K562 (cell line): ENCODE measurements around the gene ECM1. TPM values are rescaled to one million over a fixed set of nuclear protein-coding genes. Genes with fewer than 3 reads are reported as not detected.

ENCODE experiments used
- ASH1L ChIP-seq: fragments of 450-650 bp; IDR thresholded peaks from 2 replicates; pipeline ENCODE4 v1.6.1; 2018; ENCODE audit warnings: borderline replicate concordance, mild to moderate bottlenecking, low read depth; ENCODE audit not compliant: partially characterized antibody
- CHD4 ChIP-seq: fragments of 200-600 bp; sonication (generic); IDR thresholded peaks from 3 replicates; pipeline ENCODE4 v1.6.1; 2012; ENCODE audit warnings: low read depth, mild to moderate bottlenecking, mixed read lengths, low read length, inconsistent platforms; ENCODE audit not compliant: insufficient read depth, insufficient replicate concordance, poor library complexity, severe bottlenecking
- ELF2 ChIP-seq: fragments of 250-450 bp; sonication (Bioruptor Pico); IDR thresholded peaks from 2 replicates; pipeline ENCODE4 v1.5.0; 2021; ENCODE audit warnings: mild to moderate bottlenecking
- EZH2 ChIP-seq: IDR thresholded peaks from 2 replicates; pipeline ENCODE4 v1.6.1; 2012; ENCODE audit warnings: low read depth, mild to moderate bottlenecking, inconsistent platforms, low read length, borderline replicate concordance
- LARP7 ChIP-seq: fragments of 450-650 bp; IDR thresholded peaks from 2 replicates; pipeline ENCODE4 v1.6.1; 2016
- MECOM ChIP-seq: fragments of 250-450 bp; sonication (Bioruptor Pico); IDR thresholded peaks from 2 replicates; pipeline ENCODE4 v1.8.0; 2022; ENCODE audit warnings: inconsistent platforms
- MEF2D ChIP-seq: conservative IDR thresholded peaks from 2 replicates; pipeline ENCODE4 v1.6.1; 2016; ENCODE audit warnings: low read depth, missing genetic modification characterization, missing compliant biosample characterization
- NCOA1 ChIP-seq: fragments of 450-650 bp; IDR thresholded peaks from 2 replicates; pipeline ENCODE4 v1.6.1; 2016; ENCODE audit warnings: low read depth
- NUFIP1 ChIP-seq: fragments of 450-650 bp; IDR thresholded peaks from 2 replicates; pipeline ENCODE4 v1.6.1; 2018; ENCODE audit not compliant: partially characterized antibody
- PREB ChIP-seq: sonication (generic); formaldehyde crosslinking; IDR thresholded peaks from 2 replicates; pipeline ENCODE4 v1.8.1; 2023; ENCODE audit warnings: mild to moderate bottlenecking, missing genetic modification reagents
- RBM15 ChIP-seq: fragments of 200-400 bp; formaldehyde crosslinking; IDR thresholded peaks from 2 replicates; pipeline ENCODE4 v1.6.1; 2018; ENCODE audit warnings: mild to moderate bottlenecking, low read length, moderate library complexity; ENCODE audit not compliant: insufficient read depth
- SIN3B ChIP-seq: fragments of 450-650 bp; IDR thresholded peaks from 2 replicates; pipeline ENCODE4 v1.6.1; 2017; ENCODE audit warnings: low read depth, mild to moderate bottlenecking, moderate library complexity
- SIRT6 ChIP-seq: IDR thresholded peaks from one replicate; pipeline ENCODE4 v1.6.1; 2012; ENCODE audit warnings: low read depth, mild to moderate bottlenecking, control low read depth, inconsistent platforms, low read length, moderate library complexity
- SNRNP70 ChIP-seq: fragments of 200-400 bp; formaldehyde crosslinking; optimal IDR thresholded peaks from 2 replicates; pipeline ENCODE3; 2017; ENCODE audit warnings: low read depth, low read length
- SPI1 ChIP-seq: IDR thresholded peaks from 2 replicates; pipeline ENCODE4 v1.6.1; 2011; ENCODE audit warnings: low read depth, low read length, control low read depth, borderline replicate concordance
- USF1 ChIP-seq: sonication (generic); formaldehyde crosslinking; IDR thresholded peaks from 2 replicates; pipeline ENCODE4 v1.9.0; 2022; ENCODE audit warnings: mild to moderate bottlenecking, missing genetic modification reagents
- ZBTB17 ChIP-seq: fragments of 450-650 bp; formaldehyde crosslinking; IDR thresholded peaks from 2 replicates; pipeline ENCODE4 v1.4.0; 2020; ENCODE audit warnings: mild to moderate bottlenecking
- ZFX ChIP-seq: sonication (generic); formaldehyde crosslinking; IDR thresholded peaks from 2 replicates; pipeline ENCODE4 v1.8.0; 2022; ENCODE audit warnings: mild to moderate bottlenecking, missing genetic modification reagents, moderate library complexity
- ZNF217 ChIP-seq: sonication (generic); formaldehyde crosslinking; IDR thresholded peaks from 2 replicates; pipeline ENCODE4 v1.8.0; 2022; ENCODE audit warnings: mild to moderate bottlenecking, missing genetic modification reagents
- ZNF277 ChIP-seq: fragments of 250-450 bp; sonication (Bioruptor Pico); IDR thresholded peaks from 2 replicates; pipeline ENCODE4 v1.8.0; 2022; ENCODE audit warnings: inconsistent platforms, mild to moderate bottlenecking, moderate library complexity, borderline replicate concordance
- ZNF589 ChIP-seq: fragments of 200-800 bp; sonication (Bioruptor generic); IDR thresholded peaks from 2 replicates; pipeline ENCODE4 v1.6.1; 2016; ENCODE audit warnings: low read depth, missing genetic modification characterization, missing compliant biosample characterization
- polyA plus RNA-seq, 8 experiments: library from polyadenylated mRNA; depleted of rRNA in 4 of 8; stranded (reverse) in 5 of 8; unstranded in 3 of 8; fragments of >200 nt; fragmentation: Nextera tagmentation in 2 of 8; fragmentation: Illumina TruSeq in 1 of 8; extraction: Ambion mirVana in 2 of 8; extraction: Trizol in 1 of 8; gene quantifications; 2 replicates each; pipeline versions ENCODE4 v1.2.1 to v1.2.3, GENCODE V29; 2011 to 2014; ENCODE audit warnings: inconsistent platforms in 1 of 8, missing spikeins in 1 of 8
- total RNA-seq, 7 experiments: library from RNA; depleted of rRNA in 6 of 7; stranded (reverse); fragments of >200 nt in 6 of 7; fragmentation: Illumina TruSeq in 2 of 7; extraction: Trizol in 2 of 7; gene quantifications; 2 replicates each; pipeline versions ENCODE4 v1.2.1 to v1.2.3, GENCODE V29; 2011 to 2021; ENCODE audit warnings: low replicate concordance in 1 of 7
- TF ChIP-seq, protein P1 (sequence below): fragments of 450-650 bp; formaldehyde crosslinking; IDR thresholded peaks from 2 replicates; pipeline ENCODE4 v1.4.0; 2020; ENCODE audit warnings: mild to moderate bottlenecking, moderate library complexity
- TF ChIP-seq, protein P2 (sequence below): sonication (generic); formaldehyde crosslinking; IDR thresholded peaks from 2 replicates; pipeline ENCODE4 v1.8.1; 2022; ENCODE audit warnings: missing genetic modification reagents

ECM1 gene
- total and polyA plus RNA-seq, 9 of the 15 experiments (the other 6 are each of a cell fraction or from before 2014, with no cell fraction given): 6.6 to 52.2 (median 12.8) TPM

- no peak for TF ChIP-seq ELF2 (CRISPR knock-in tag)
- TF ChIP-seq, protein P1, sequence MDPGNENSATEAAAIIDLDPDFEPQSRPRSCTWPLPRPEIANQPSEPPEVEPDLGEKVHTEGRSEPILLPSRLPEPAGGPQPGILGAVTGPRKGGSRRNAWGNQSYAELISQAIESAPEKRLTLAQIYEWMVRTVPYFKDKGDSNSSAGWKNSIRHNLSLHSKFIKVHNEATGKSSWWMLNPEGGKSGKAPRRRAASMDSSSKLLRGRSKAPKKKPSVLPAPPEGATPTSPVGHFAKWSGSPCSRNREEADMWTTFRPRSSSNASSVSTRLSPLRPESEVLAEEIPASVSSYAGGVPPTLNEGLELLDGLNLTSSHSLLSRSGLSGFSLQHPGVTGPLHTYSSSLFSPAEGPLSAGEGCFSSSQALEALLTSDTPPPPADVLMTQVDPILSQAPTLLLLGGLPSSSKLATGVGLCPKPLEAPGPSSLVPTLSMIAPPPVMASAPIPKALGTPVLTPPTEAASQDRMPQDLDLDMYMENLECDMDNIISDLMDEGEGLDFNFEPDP (CRISPR knock-in tag): no peak
- no peak for TF ChIP-seq NCOA1
- no peak for TF ChIP-seq ZBTB17
- TF ChIP-seq ASH1L: no peak
- no peak for TF ChIP-seq ZNF217 (CRISPR knock-in tag)
- no peak for TF ChIP-seq CHD4
- TF ChIP-seq SIN3B: no peak
- TF ChIP-seq, protein P2, sequence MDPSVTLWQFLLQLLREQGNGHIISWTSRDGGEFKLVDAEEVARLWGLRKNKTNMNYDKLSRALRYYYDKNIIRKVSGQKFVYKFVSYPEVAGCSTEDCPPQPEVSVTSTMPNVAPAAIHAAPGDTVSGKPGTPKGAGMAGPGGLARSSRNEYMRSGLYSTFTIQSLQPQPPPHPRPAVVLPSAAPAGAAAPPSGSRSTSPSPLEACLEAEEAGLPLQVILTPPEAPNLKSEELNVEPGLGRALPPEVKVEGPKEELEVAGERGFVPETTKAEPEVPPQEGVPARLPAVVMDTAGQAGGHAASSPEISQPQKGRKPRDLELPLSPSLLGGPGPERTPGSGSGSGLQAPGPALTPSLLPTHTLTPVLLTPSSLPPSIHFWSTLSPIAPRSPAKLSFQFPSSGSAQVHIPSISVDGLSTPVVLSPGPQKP (CRISPR knock-in tag): no peak
- 0 out of 2 replicates have a peak, but pooled peaks have one; percentile 5 for TF ChIP-seq SPI1
- no peak for TF ChIP-seq PREB
- no peak for TF ChIP-seq RBM15
- no peak for TF ChIP-seq EZH2
- no peak for TF ChIP-seq LARP7
- TF ChIP-seq ZNF277 (CRISPR knock-in tag): no peak
- no peak for TF ChIP-seq USF1 (CRISPR knock-in tag)
- TF ChIP-seq NUFIP1: no peak
- peak; percentile 68 for TF ChIP-seq ZFX (CRISPR knock-in tag)
- TF ChIP-seq SIRT6: no peak
- no peak for TF ChIP-seq ZNF589 (CRISPR knock-in tag)
- no peak for TF ChIP-seq MECOM (CRISPR knock-in tag)
- TF ChIP-seq SNRNP70: no peak
- TF ChIP-seq MEF2D (tag): no peak
Observed at GRCh38 chr1:150507912-150508864, at the start of gene ECM1 (continued).
